SU-DHL-6 (cell line): ENCODE measurements around the gene C10orf95.

ENCODE experiments used
- H2AFZ ChIP-seq: fragments of 200-600 bp; sonication (generic); 2 replicates; pipeline ENCODE4 v1.6.1; 2014; ENCODE audit warnings: low read depth, mild to moderate bottlenecking, moderate library complexity, mixed read lengths, antibody characterized with exemption, low read length; ENCODE audit not compliant: severe bottlenecking
- H3F3A ChIP-seq: fragments of 200-600 bp; shearing (Covaris generic); 2 replicates; pipeline ENCODE4 v1.6.0; 2016; ENCODE audit warnings: antibody characterized with exemption, mild to moderate bottlenecking; ENCODE audit not compliant: insufficient read depth
- H3K27ac ChIP-seq: fragments of 200-600 bp; sonication (generic); 2 replicates; pipeline ENCODE4 v1.5.1; 2016; ENCODE audit warnings: low read depth, mild to moderate bottlenecking, low read length, moderate library complexity, mixed read lengths
- H3K27me3 ChIP-seq: fragments of 200-600 bp; sonication (generic), shearing (Covaris generic); 2 replicates; pipeline ENCODE4 v1.6.0; 2014; ENCODE audit warnings: mild to moderate bottlenecking, low read length
- H3K36me3 ChIP-seq: fragments of 200-600 bp; sonication (generic); 2 replicates; pipeline ENCODE4 v1.6.1; 2014; ENCODE audit warnings: mild to moderate bottlenecking, low read length, mixed read lengths
- H3K4me2 ChIP-seq: fragments of 300-600, 200-600 bp; shearing (Covaris generic), sonication (generic); 2 replicates; pipeline ENCODE4 v1.6.0; 2014; ENCODE audit warnings: low read length, low read depth, mild to moderate bottlenecking; ENCODE audit not compliant: poor library complexity, severe bottlenecking
- H3K4me3 ChIP-seq: fragments of 200-600 bp; sonication (generic); 2 replicates; pipeline ENCODE4 v1.5.1; 2014; ENCODE audit warnings: antibody characterized with exemption, low read length, mild to moderate bottlenecking, mixed read lengths; ENCODE audit not compliant: insufficient read depth, poor library complexity, severe bottlenecking
- H3K79me2 ChIP-seq: fragments of 200-600 bp; sonication (generic); 2 replicates; pipeline ENCODE4 v1.6.1; 2014; ENCODE audit warnings: mild to moderate bottlenecking, low read length, moderate library complexity; ENCODE audit not compliant: insufficient read depth
- H3K9ac ChIP-seq: fragments of 200-600 bp; sonication (generic); 2 replicates; pipeline ENCODE4 v1.7.0; 2014; ENCODE audit warnings: mild to moderate bottlenecking, low read length
- H3K9me2 ChIP-seq: fragments of 200-600 bp; sonication (generic); replicated peaks from 2 replicates; pipeline ENCODE4 v1.6.1; 2014; ENCODE audit warnings: low read length; ENCODE audit not compliant: insufficient read depth
- H3K9me3 ChIP-seq: fragments of 200-600 bp; sonication (generic); 2 replicates; pipeline ENCODE4 v1.6.1; 2014; ENCODE audit warnings: low read length, mixed read lengths; ENCODE audit not compliant: insufficient read depth
- H4K20me1 ChIP-seq: fragments of 200-600 bp; sonication (generic); 2 replicates; pipeline ENCODE4 v1.6.1; 2014; ENCODE audit warnings: low read depth, mild to moderate bottlenecking, antibody characterized with exemption, low read length, moderate library complexity, mixed read lengths
- CTCF ChIP-seq: fragments of 200-600 bp; sonication (generic); IDR thresholded peaks from one replicate; pipeline ENCODE4 v1.5.1; 2017; ENCODE audit warnings: antibody characterized with exemption, mild to moderate bottlenecking, low read length, moderate library complexity; ENCODE audit not compliant: insufficient read depth, poor library complexity, severe bottlenecking
- EZH2phosphoT487 ChIP-seq: fragments of 200-600 bp; sonication (generic), shearing (Covaris generic); conservative IDR thresholded peaks from 2 replicates; pipeline ENCODE4 v1.6.1; 2018; ENCODE audit warnings: mild to moderate bottlenecking, antibody characterized with exemption, low read length, moderate library complexity, mixed read lengths

C10orf95 gene

GRCh38 chr10:102420181-102420713 is 31.1 kb downstream of the C10orf95 start:
- peak overlapping the region; percentile 87 for H2AFZ ChIP-seq
- H3K9me2 ChIP-seq: no peaks in the 10 kb centered on the region
- peak overlapping the region; percentile 82 for H3K4me3 ChIP-seq
- TF ChIP-seq EZH2phosphoT487: no peak
- no peak for TF ChIP-seq CTCF
- H3K9ac ChIP-seq: peak overlapping the region; percentile 68
- peak overlapping the region; percentile 79 for H3K27ac ChIP-seq
- peak overlapping the region; percentile 74 for H3K4me2 ChIP-seq
- no peaks in the 10 kb centered on the region for H3K36me3 ChIP-seq
- no peaks in the 10 kb centered on the region for H3K79me2 ChIP-seq
- H3K9me3 ChIP-seq: no peaks in the 10 kb centered on the region
- no peaks in the 10 kb centered on the region for H3K27me3 ChIP-seq
- H4K20me1 ChIP-seq: no peaks in the 10 kb centered on the region
- no peaks in the 10 kb centered on the region for H3F3A ChIP-seq

GRCh38 chr10:102419269-102420180 is 31.8 kb downstream of the C10orf95 start:
- H3K9me2 ChIP-seq: no peaks in the 10 kb centered on the region
- H3K79me2 ChIP-seq: no peaks in the 10 kb centered on the region
- TF ChIP-seq EZH2phosphoT487 (no peak), CTCF (no peak)
- no peaks in the 10 kb centered on the region for H3K36me3 ChIP-seq
- peak overlapping the region; percentile 79; the same call in 1 of the 2 replicates for H3K27ac ChIP-seq
- H3K9me3 ChIP-seq: no peaks in the 10 kb centered on the region
- H3K9ac ChIP-seq: peak overlapping the region; percentile 68
- no peaks in the 10 kb centered on the region for H3F3A ChIP-seq
- H3K27me3 ChIP-seq: no peaks in the 10 kb centered on the region
- H4K20me1 ChIP-seq: no peaks in the 10 kb centered on the region
- H3K4me2 ChIP-seq: peak overlapping the region; percentile 74
- H3K4me3 ChIP-seq: peak overlapping the region; percentile 82
- H2AFZ ChIP-seq: peak overlapping the region; percentile 87

GRCh38 chr10:102418622-102419268 is 32.6 kb downstream of the C10orf95 start, which contains the start of gene PSD:
TSS of gene PSD (minus strand) at chr10:102418785. CDS start at chr10:102417038, 1,747 bp downstream.
- H3K9me3 ChIP-seq: no peaks in the 10 kb centered on the region
- peak within 1 kb of the TSS; percentile 74 for H3K4me2 ChIP-seq
- no peak within 1 kb of the TSS for H3K27ac ChIP-seq
- no peaks in the 10 kb centered on the region for H4K20me1 ChIP-seq
- H3K27me3 ChIP-seq: no peaks in the 10 kb centered on the region
- H3K36me3 ChIP-seq: no peaks in the 10 kb centered on the region
- peak within 1 kb of the TSS; percentile 82 for H3K4me3 ChIP-seq
- peak within 1 kb of the TSS; percentile 68; the same call in 1 of the 2 replicates for H3K9ac ChIP-seq
- H2AFZ ChIP-seq: no peak within 1 kb of the TSS
- TF ChIP-seq EZH2phosphoT487 (no peak), CTCF (no peak)
- H3K9me2 ChIP-seq: no peaks in the 10 kb centered on the region
- no peaks in the 10 kb centered on the region for H3F3A ChIP-seq
- H3K79me2 ChIP-seq: no peaks in the 10 kb centered on the region
